ENCODE results near the gene VPS26C. TPM values are rescaled to one million over a fixed set of nuclear protein-coding genes. Genes with fewer than 3 reads are reported as not detected.

VPS26C gene
- total and polyA plus RNA-seq, 2 of the 13 experiments (the other 11 are each of a cell fraction or from before 2014, with no cell fraction given): 30.3 to 39.7 TPM

- TF ChIP-seq ZNF333 (CRISPR knock-in tag; IDR thresholded peaks at IDR 0.05; ENCODE audit: borderline replicate concordance) (no peak), POLR2G (IDR thresholded peaks at IDR 0.05; ENCODE audit: low read depth, low read length) (no peak; the same call in 1 of the 2 replicates), EZH2 (conservative IDR thresholded peaks at IDR 0.05; ENCODE audit: low read depth, low read length) (no peak)
Measured at GRCh38 chr21:37207441-37208009, 59.6 kb downstream of the VPS26C start (continued).

GRCh38 chr21:37206496-37206895 lies 60.6 kb downstream of the VPS26C start:
- no peak overlapping the region for H3K4me2 ChIP-seq (ENCODE audit: low read depth, low read length)
- H3K79me2 ChIP-seq (ENCODE audit: insufficient read depth, low read length): no peaks in the 10 kb centered on the region
- POLR2A ChIA-PET: interaction anchor here (0.8 kb wide), 1 partner anchor 14 kb away, joined by 3 read pairs; no protein-coding TSS in a partner anchor
- CTCF ChIA-PET (ENCODE audit: low intra/inter-chr PET ratio, low total read pairs): no interaction called here
- ATAC-seq (no peak), DNase-seq (ENCODE audit: low spot score) (no peak), FAIRE-seq (no peak)
- in situ Hi-C loops (cut with HindIII; ENCODE audit: extremely low pct_ligation_motif_present, low pct_unique_long_range_greater_than_20kb) (no loop called here), intact Hi-C loops (cut with micrococcal nuclease; ENCODE audit: unreplicated experiment) (loop anchor here (2.0 to 5.0 kb wide), 2 partner anchors 14 to 39 kb away; no protein-coding TSS in a partner anchor)
- H3K27me3 ChIP-seq (ENCODE audit: control insufficient read depth in 1 of 2, insufficient read depth in 2 of 2, low read length in 2 of 2): no peaks in the 10 kb centered on the region
- whole genome bisulfite sequencing (ENCODE audit: low lambda C conversion rate): 97% methylated on average over 7 of the region's 7 CpGs
- BruUV-seq (replicated peaks): no TSS peak
- TF ChIP-seq MXD1 (CRISPR knock-in tag; IDR thresholded peaks at IDR 0.05) (no peak), ZNF687 (CRISPR knock-in tag; IDR thresholded peaks at IDR 0.05) (no peak), ZNF564 (CRISPR knock-in tag; IDR thresholded peaks at IDR 0.05) (no peak), NCOA1 (CRISPR knock-in tag; IDR thresholded peaks at IDR 0.05) (no peak), TCF7L2 (IDR thresholded peaks at IDR 0.05; ENCODE audit: low read depth, low read length) (no peak), ZNF574 (CRISPR knock-in tag; IDR thresholded peaks at IDR 0.05) (no peak), CCAR2 (optimal IDR thresholded peaks at IDR 0.05; ENCODE audit: low read depth, low read length) (no peak), SRSF4 (IDR thresholded peaks at IDR 0.05; ENCODE audit: low read depth, low read length, poor library complexity, severe bottlenecking) (no peak), KLF6 (CRISPR knock-in tag; IDR thresholded peaks at IDR 0.05) (no peak), ZNF331 (CRISPR knock-in tag; IDR thresholded peaks at IDR 0.05) (no peak), ZFP90 (CRISPR knock-in tag; IDR thresholded peaks at IDR 0.05; ENCODE audit: borderline replicate concordance) (no peak)
- H3K4me3 ChIP-seq (replicated peaks in 1 of 3; ENCODE audit: insufficient read depth in 1 of 3, low read depth in 2 of 3, low read length in 3 of 3): no peak overlapping the region
- peaks cover 45% of the 10 kb centered on the region for H3K4me1 ChIP-seq (ENCODE audit: insufficient read depth, low read length)
- H3K27ac ChIP-seq (ENCODE audit: extremely low read length, insufficient read depth, low read length): no peak overlapping the region
- no peaks in the 10 kb centered on the region for H4K20me1 ChIP-seq (ENCODE audit: insufficient read depth, low read length)
- H2AFZ ChIP-seq (ENCODE audit: low read length): no peak overlapping the region
- no peak overlapping the region for H3K9ac ChIP-seq (ENCODE audit: insufficient read depth, low read depth, low read length)
- no peaks in the 10 kb centered on the region for H3K9me3 ChIP-seq (ENCODE audit: low read length)
- peaks cover 6 to 15% of the 10 kb centered on the region in 2 experiments for H3K36me3 ChIP-seq (replicated peaks in 1 of 2; ENCODE audit: control insufficient read depth in 1 of 2, insufficient read depth in 2 of 2, low read length in 2 of 2)

All from HepG2 (cell line).